Mucosa of descending colon (tissue), 3 donors: ENCODE measurements around the gene PDE1C. TPM values are rescaled to one million over a fixed set of nuclear protein-coding genes. Genes with fewer than 3 reads are reported as not detected.

Experiments used
- ATAC-seq: fragments of 200-7000 bp; cut with Tn5 transposase; one replicate; pipeline ENCODE4 v1.9.1; 2020; ENCODE audit warnings: mild to moderate bottlenecking, moderate library complexity
- DNase-seq, 3 donors: peaks; one replicate each; pipeline ENCODE4 v3.0.0-alpha.2; 2020
- H3K36me3 ChIP-seq: fragments of 200-600 bp; one replicate; pipeline ENCODE4 v1.8.0; 2021; ENCODE audit warnings: low read depth, mild to moderate bottlenecking
- H3K4me1 ChIP-seq: fragments of 200-600 bp; one replicate; pipeline ENCODE4 v1.8.0; 2021; ENCODE audit warnings: low read depth, mild to moderate bottlenecking
- H3K4me3 ChIP-seq: fragments of 200-600 bp; one replicate; pipeline ENCODE4 v1.8.0; 2021; ENCODE audit warnings: mild to moderate bottlenecking
- H3K9me3 ChIP-seq: fragments of 200-600 bp; one replicate; pipeline ENCODE4 v1.8.0; 2021; ENCODE audit warnings: mild to moderate bottlenecking
- CTCF ChIP-seq: fragments of 200-600 bp; IDR thresholded peaks from one replicate; pipeline ENCODE4 v1.8.0; 2022; ENCODE audit warnings: antibody characterized with exemption, mild to moderate bottlenecking
- intact Hi-C, 2 donors: fragments of 100-400 bp; cut with DNase I in 1 of 2; cut with micrococcal nuclease in 1 of 2; formaldehyde crosslinking; loops; one replicate each; pipeline versions ENCODE4 v1.11.0 to v1.11.1; 2022; cut with DNase I, micrococcal nuclease
- total RNA-seq, 3 donors: library from RNA; stranded (reverse); fragmentation: NEBNext Ultra II Directional in 2 of 3; extraction: Animal tissue kit (Norgen Biotek cat#: 25700) in 2 of 3; gene quantifications; one replicate each; pipeline versions ENCODE4 v1.2.1 to v1.2.4, GENCODE V29; 2021 to 2023
- donor health status: DM: no; HTN: no; CAD: no; lungs with moderate emphysema.
- donor health status: DM: no; HTN: no; CAD: no.
- donor health status: DM: no; HTN: yes; CAD: no.

Gene PDE1C
- total RNA-seq, 3 donors from 2014 or later = 2.5 to 4.8 (median 2.5) TPM

GRCh38 chr7:31788883-31789680, 281.1 kb downstream of the PDE1C start:
- Histone ChIP-seq H3K9me3 (no peaks in the 10 kb centered on the region), H3K4me1 (no peaks in the 10 kb centered on the region), H3K4me3 (no peak overlapping the region), H3K36me3 (no peaks in the 10 kb centered on the region)
- ATAC-seq = no peak
- DNase-seq = no peak
- TF ChIP-seq CTCF = no peak
- intact Hi-C loops = no loop called here

- DNase-seq (no peak), ATAC-seq (no peak)
- Histone ChIP-seq H3K36me3 (no peaks in the 10 kb centered on the region), H3K4me1 (no peaks in the 10 kb centered on the region), H3K9me3 (no peaks in the 10 kb centered on the region), H3K4me3 (no peak overlapping the region)
- intact Hi-C loops = no loop called here
- no peak for TF ChIP-seq CTCF
Observed at GRCh38 chr7:31788445-31788844, 281.8 kb downstream of the PDE1C start.

- TF ChIP-seq CTCF = no peak
- ATAC-seq (no peak), DNase-seq (no peak)
- no peaks in the 10 kb centered on the region for H3K4me1 ChIP-seq
- H3K36me3 ChIP-seq = no peaks in the 10 kb centered on the region
- H3K4me3 ChIP-seq = no peak overlapping the region
- no peaks in the 10 kb centered on the region for H3K9me3 ChIP-seq
- intact Hi-C loops = no loop called here
Observed at GRCh38 chr7:31786326-31786725, 283.9 kb downstream of the PDE1C start.

- Histone ChIP-seq H3K36me3 (no peaks in the 10 kb centered on the region), H3K4me3 (no peak overlapping the region), H3K9me3 (no peaks in the 10 kb centered on the region), H3K4me1 (no peaks in the 10 kb centered on the region)
- TF ChIP-seq CTCF = no peak
- ATAC-seq = no peak
- DNase-seq = no peak
- intact Hi-C loops = no loop called here
Observed at GRCh38 chr7:31785101-31785500, 285.1 kb downstream of the PDE1C start.

- ATAC-seq = no peak
- Histone ChIP-seq H3K36me3 (no peaks in the 10 kb centered on the region), H3K4me3 (no peak overlapping the region), H3K9me3 (no peaks in the 10 kb centered on the region), H3K4me1 (no peaks in the 10 kb centered on the region)
- no peak for DNase-seq
- TF ChIP-seq CTCF = no peak
- intact Hi-C loops = no loop called here
Observed at GRCh38 chr7:31783221-31783620, 287.0 kb downstream of the PDE1C start.
